ENCODE results near the gene TLR10.

TLR10 gene

GRCh38 chr4:38743866-38744265 is 38.9 kb downstream of the TLR10 start:
- DNase-seq: no peak
- intact Hi-C loops (cut with DNase I): no loop called here

GRCh38 chr4:38740303-38740702 is 42.5 kb downstream of the TLR10 start:
- intact Hi-C loops (cut with DNase I): no loop called here
- DNase-seq: no peak

GRCh38 chr4:38738940-38739803 is 43.6 kb downstream of the TLR10 start:
- DNase-seq: no peak

GRCh38 chr4:38735870-38736269 is 46.9 kb downstream of the TLR10 start:
- no peak for DNase-seq
- intact Hi-C loops (cut with DNase I): no loop called here

More at GRCh38 chr4:38738940-38739803, 43.6 kb downstream of the TLR10 start:
- intact Hi-C loops (cut with DNase I): no loop called here

DNA sequence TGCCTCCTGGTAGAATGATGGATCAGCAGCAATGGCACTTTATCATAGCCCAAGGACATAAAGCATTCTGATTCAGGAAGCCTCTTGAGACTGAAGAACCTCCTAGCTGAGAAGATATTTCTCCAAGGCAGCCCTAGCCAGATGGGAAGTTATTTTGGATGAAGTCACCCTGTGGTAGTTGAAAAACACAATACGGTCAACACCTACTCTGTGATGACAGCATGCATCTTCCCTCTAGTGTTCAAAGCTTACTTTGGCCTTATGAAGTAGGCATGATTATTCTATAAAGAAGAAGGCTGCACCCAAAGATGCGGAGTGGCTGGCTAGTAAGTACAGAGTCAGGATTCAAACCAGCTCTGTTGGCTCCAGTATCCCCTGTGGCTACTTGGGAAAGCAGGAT is 47.9 kb downstream of the TLR10 start:
- intact Hi-C loops (cut with DNase I): loop anchor here (5.0 kb wide), 1 partner anchor 558 kb away; no protein-coding TSS in a partner anchor
- no peak for DNase-seq

DNA sequence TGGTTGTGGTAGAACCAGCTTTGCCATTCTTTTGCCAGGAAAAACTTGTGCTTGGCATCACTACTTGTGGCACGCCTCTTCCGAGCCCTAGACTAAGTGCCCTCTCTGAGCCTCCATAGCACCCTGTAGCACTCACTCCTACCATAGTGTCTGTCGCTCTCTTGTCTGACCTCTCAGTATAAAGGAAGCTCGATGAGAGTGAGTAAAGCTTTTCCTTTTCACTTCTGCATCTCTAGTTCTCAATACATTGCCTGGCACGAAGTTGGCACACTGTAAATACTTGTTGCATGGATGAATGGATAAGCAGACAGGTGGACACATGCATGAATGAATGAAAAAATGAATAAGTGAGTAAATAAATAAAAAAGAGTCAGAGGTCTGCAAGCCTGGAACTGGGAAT is 48.3 kb downstream of the TLR10 start:
- no peak for DNase-seq
- intact Hi-C loops (cut with DNase I): loop anchor here (5.0 kb wide), 1 partner anchor 557 kb away; no protein-coding TSS in a partner anchor

DNA sequence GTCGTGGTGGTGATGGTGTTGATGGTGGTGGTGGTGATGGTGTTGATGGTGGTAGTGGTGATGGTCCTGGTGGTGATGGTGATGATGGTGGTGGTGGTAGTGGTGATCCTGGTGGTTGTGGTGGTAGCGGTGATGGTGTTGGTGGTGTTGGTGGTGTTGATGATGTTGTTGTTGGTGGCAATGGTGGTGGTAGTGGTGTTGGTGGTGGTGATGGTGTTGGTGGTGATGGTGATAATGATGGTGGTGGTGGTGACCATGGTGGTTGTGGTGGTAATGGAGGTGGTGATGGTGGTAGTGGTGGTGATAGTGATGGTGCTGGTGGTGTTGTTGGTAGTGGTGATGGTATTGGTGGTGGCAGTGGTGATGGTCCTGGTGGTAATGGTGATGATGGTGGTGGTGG is 49.1 kb downstream of the TLR10 start:
- intact Hi-C loops (cut with DNase I): loop anchor here (5.0 kb wide), 1 partner anchor 556 kb away; no protein-coding TSS in a partner anchor

DNA sequence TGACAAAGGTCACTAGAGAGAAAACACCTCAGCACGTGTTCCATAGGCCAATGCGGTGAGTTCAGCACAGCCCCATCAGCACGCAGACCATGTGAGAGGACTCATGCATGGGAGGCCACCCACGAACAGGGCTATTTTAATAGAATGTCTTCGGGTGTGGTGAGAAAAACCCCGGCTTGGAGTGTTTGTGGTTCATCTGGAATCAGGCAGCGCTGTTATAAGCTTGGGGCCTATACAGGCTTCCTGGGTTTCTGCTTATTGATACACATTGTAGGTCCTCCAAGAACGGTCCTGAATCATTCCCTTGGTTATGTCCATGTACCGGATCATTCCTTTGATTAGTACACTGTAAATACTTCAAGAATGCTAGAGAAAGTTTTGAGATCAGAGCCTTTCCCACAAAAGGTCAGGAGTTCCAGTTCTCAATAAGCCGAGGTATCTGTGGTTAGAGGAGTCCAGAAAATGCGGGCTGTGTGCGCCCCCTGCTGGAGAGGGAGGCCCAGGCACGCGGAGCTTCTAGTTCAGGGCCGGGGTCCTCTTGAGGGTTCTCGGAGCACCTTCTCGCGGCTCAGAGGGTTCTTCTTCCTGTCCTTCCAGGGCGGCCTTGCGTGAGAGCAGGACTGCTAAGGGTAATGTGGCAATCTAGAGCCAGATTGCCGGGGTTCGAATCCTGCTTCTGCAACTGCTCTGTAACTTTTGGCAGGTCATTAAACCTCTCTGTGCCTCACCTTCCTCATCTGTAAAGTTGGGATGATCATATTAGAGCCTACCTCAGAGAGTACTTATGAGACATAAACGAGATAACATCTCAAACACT is 51.8 kb downstream of the TLR10 start:
- intact Hi-C loops (cut with DNase I): loop anchor here (5.0 kb wide), 1 partner anchor 554 kb away; no protein-coding TSS in a partner anchor
- peak; percentile 28 to 94 (median 84) for DNase-seq

More for the DNA sequence above, 49.1 kb downstream of the TLR10 start:
- DNase-seq: no peak

- intact Hi-C loops (cut with DNase I): loop anchor here (5.0 kb wide), 1 partner anchor 553 kb away; no protein-coding TSS in a partner anchor
- DNase-seq: no peak
These were observed 52.3 kb downstream of the TLR10 start for GRCh38 chr4:38730493-38730829.

GRCh38 chr4:38728631-38729141 is 54.1 kb downstream of the TLR10 start:
- no peak for DNase-seq
- intact Hi-C loops (cut with DNase I): no loop called here

DNA sequence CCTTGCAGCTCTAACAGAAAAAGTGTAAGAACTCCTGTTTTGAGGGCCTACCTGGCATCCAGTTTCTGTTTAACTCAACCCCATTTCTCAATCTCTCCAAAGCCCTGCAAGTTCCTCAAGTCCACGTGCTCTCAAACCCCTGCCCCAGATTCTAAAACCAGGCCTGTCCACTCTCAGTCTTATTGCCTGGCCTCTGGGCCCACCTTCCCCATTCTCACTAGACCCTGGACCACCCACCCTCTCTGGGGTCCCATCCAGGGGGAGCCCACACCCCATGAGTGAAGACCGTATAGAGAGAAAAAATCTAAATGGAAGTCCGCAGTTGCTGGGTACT is 58.3 kb downstream of the TLR10 start:
- DNase-seq: no peak
- intact Hi-C loops (cut with DNase I): no loop called here

DNA sequence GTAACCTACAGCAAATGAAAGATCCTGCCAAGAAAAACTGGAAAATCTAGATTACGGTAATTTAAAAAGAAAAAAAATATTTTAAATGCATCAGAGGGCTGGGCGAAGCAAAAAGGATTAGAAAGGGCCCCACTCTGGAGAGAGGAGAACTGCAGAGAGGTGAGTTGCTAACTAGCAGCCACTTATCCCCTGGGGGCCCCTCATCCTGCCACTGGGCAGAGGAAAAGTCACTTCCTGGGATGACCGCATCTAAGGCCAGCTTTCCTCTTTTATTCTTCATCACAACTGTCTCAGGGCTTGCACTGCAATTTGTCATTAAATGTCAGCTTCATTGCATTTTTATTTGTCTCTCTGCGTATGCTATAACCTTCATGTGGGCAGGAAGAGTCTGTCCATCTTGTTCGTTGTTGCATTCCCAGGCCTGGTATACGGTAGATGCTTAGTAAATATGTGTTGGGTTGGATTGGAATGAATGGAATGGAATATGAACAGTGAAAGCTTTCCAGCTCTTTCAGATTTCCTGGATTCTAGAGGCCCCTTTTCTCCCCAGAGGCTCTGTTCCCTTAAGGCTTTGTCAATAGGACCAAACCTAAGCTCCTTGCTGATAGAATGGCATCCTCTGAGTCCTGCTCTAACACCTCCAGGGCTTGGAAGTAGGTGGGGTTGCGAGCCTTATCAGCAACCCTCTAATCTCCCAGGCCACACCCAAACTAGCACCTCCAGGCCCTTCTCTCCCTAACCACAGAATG is 58.9 kb downstream of the TLR10 start:
- intact Hi-C loops (cut with DNase I): no loop called here

GRCh38 chr4:38723114-38723513 is 59.7 kb downstream of the TLR10 start:
- intact Hi-C loops (cut with DNase I): no loop called here

More for the DNA sequence above, 58.9 kb downstream of the TLR10 start:
- no peak for DNase-seq

More at GRCh38 chr4:38723114-38723513, 59.7 kb downstream of the TLR10 start:
- peak in 1 of 42 donors; percentile 25 for DNase-seq
